CD4-positive, alpha-beta T cell (primary cell): ENCODE data around the gene CASTOR1. TPM values are rescaled to one million over a fixed set of nuclear protein-coding genes. Genes with fewer than 3 reads are reported as not detected.

Source experiments
- ATAC-seq: fragments of 200-7000 bp; cut with Tn5 transposase; one replicate; pipeline ENCODE4 v1.10.0; 2022; ENCODE audit warnings: mild to moderate bottlenecking; ENCODE audit not compliant: poor library complexity
- CTCF ChIA-PET: fragments of 350-600 bp; sonication (Branson Sonifier 250); formaldehyde crosslinking; loops from one replicate; lab custom pipeline; 2021; ENCODE audit warnings: antibody characterized with exemption, inconsistent platforms; lab: Charles Lee
- POLR2A ChIA-PET: fragments of 350-600 bp; sonication (Branson Sonifier 250); formaldehyde crosslinking; loops from one replicate; lab custom pipeline; 2021; ENCODE audit warnings: antibody characterized with exemption, inconsistent platforms; lab: Charles Lee
- DNase-seq, 14 experiments: peaks; one replicate each; pipeline ENCODE4 v3.0.0-alpha.2; 2013 to 2020; ENCODE audit warnings: mixed read lengths in 2 of 14
- H3K27ac ChIP-seq, 2 donors: one replicate each; pipeline versions ENCODE4 v1.5.1 to v1.7.0; 2013; ENCODE audit warnings: low read length in 2 of 2, low read depth in 1 of 2, mild to moderate bottlenecking in 1 of 2
- H3K27me3 ChIP-seq, 2 experiments: 1 replicate in 1 of 2; 2 replicates in 1 of 2; pipeline versions ENCODE4 v1.6.1 to v1.7.0; 2013; ENCODE audit warnings: low read length in 2 of 2, control low read depth in 1 of 2, mild to moderate bottlenecking in 1 of 2, moderate library complexity in 1 of 2; ENCODE audit not compliant: insufficient read depth in 2 of 2, control insufficient read depth in 1 of 2
- H3K36me3 ChIP-seq: one replicate; pipeline ENCODE4 v1.6.1; 2013; ENCODE audit warnings: low read length, control low read depth; ENCODE audit not compliant: insufficient read depth
- H3K4me1 ChIP-seq: one replicate; pipeline ENCODE4 v1.6.1; 2013; ENCODE audit warnings: low read length, control low read depth; ENCODE audit not compliant: insufficient read depth
- H3K4me3 ChIP-seq: one replicate; pipeline ENCODE4 v1.5.1; 2013; ENCODE audit warnings: mild to moderate bottlenecking, low read length, moderate library complexity
- H3K9me3 ChIP-seq, 2 experiments: 1 replicate in 1 of 2; 2 replicates in 1 of 2; pipeline versions ENCODE4 v1.6.1 to v1.7.0; 2013; ENCODE audit warnings: low read length in 2 of 2, mild to moderate bottlenecking in 2 of 2, control low read depth in 1 of 2, moderate library complexity in 1 of 2; ENCODE audit not compliant: control insufficient read depth in 1 of 2, insufficient read depth in 1 of 2
- H3K27ac Mint-ChIP-seq: one replicate; pipeline ENCODE4 v1.8.0; 2020; ENCODE audit warnings: mixed read lengths
- H3K27me3 Mint-ChIP-seq: one replicate; pipeline ENCODE4 v1.8.0; 2021; ENCODE audit warnings: mixed read lengths
- H3K36me3 Mint-ChIP-seq: one replicate; pipeline ENCODE4 v1.8.0; 2021; ENCODE audit warnings: low read depth, mixed read lengths
- H3K4me1 Mint-ChIP-seq: one replicate; pipeline ENCODE4 v1.8.0; 2021; ENCODE audit warnings: low read depth, mixed read lengths
- H3K4me3 Mint-ChIP-seq: one replicate; pipeline ENCODE4 v1.8.0; 2020; ENCODE audit warnings: mild to moderate bottlenecking, mixed read lengths
- H3K9me3 Mint-ChIP-seq: one replicate; pipeline ENCODE4 v1.8.0; 2020; ENCODE audit warnings: mixed read lengths
- intact Hi-C, 2 experiments: fragments of 100-400 bp; cut with DNase I in 1 of 2; cut with micrococcal nuclease in 1 of 2; formaldehyde crosslinking; loops; one replicate each; pipeline versions ENCODE4 v1.15.1 to v1.9.0; 2023 to 2025; cut with DNase I, micrococcal nuclease
- total RNA-seq, 174 experiments: library from RNA in 2 of 174; stranded (reverse) in 2 of 174; gene quantifications; one replicate each; pipeline ENCODE4 v1.2.3 and lab custom pipeline; 2021 to 2026
- TF ChIP-seq, protein P1 (sequence below): fragments of 200-600 bp; IDR thresholded peaks from one replicate; pipeline ENCODE4 v1.8.0; 2022; ENCODE audit warnings: antibody characterized with exemption, mild to moderate bottlenecking

CASTOR1 gene
- total RNA-seq, 2 experiments from 2014 or later, result 7.9 to 8.8 TPM

- peaks cover 40% of the 10 kb centered on the region for H3K4me1 Mint-ChIP-seq
- TF ChIP-seq, protein P1, sequence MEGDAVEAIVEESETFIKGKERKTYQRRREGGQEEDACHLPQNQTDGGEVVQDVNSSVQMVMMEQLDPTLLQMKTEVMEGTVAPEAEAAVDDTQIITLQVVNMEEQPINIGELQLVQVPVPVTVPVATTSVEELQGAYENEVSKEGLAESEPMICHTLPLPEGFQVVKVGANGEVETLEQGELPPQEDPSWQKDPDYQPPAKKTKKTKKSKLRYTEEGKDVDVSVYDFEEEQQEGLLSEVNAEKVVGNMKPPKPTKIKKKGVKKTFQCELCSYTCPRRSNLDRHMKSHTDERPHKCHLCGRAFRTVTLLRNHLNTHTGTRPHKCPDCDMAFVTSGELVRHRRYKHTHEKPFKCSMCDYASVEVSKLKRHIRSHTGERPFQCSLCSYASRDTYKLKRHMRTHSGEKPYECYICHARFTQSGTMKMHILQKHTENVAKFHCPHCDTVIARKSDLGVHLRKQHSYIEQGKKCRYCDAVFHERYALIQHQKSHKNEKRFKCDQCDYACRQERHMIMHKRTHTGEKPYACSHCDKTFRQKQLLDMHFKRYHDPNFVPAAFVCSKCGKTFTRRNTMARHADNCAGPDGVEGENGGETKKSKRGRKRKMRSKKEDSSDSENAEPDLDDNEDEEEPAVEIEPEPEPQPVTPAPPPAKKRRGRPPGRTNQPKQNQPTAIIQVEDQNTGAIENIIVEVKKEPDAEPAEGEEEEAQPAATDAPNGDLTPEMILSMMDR, result peak; percentile 89
- Histone ChIP-seq H3K27ac (peak overlapping the region in 1 of 2 donors; percentile 32), H3K27me3 (no peaks in the 10 kb centered on the region), H3K9me3 (no peaks in the 10 kb centered on the region), H3K4me3 (peak overlapping the region; percentile 5), H3K4me1 (peaks cover 59% of the 10 kb centered on the region), H3K36me3 (peaks cover 30% of the 10 kb centered on the region)
- peak overlapping the region; percentile 97 for H3K4me3 Mint-ChIP-seq
- no peaks in the 10 kb centered on the region for H3K9me3 Mint-ChIP-seq
- intact Hi-C loops, result loop anchor here (1.0 to 5.0 kb wide), 8 partner anchors 19 to 197 kb away; partner anchors contain the start of genes MTFP1 (in 2 of the 2) and RNF215 (in 2 of the 2)
- peak overlapping the region; percentile 89 for H3K27ac Mint-ChIP-seq
- DNase-seq (peak; percentile 83 to 94 (median 90)), ATAC-seq (peak; percentile 48)
- ChIA-PET CTCF (interaction anchor here (0.7 to 6.8 kb wide), 39 partner anchors 8 to 200 kb away, joined by 3 to 99 read pairs (median 6); partner anchors contain the start of genes CCDC157, MTFP1, OSM and RNF215), POLR2A (interaction anchor here (0.6 to 9.8 kb wide), 22 partner anchors 8 to 183 kb away, joined by 3 to 268 read pairs (median 6); partner anchors contain the start of genes CCDC157, MTFP1, OSM and RNF215)
- H3K36me3 Mint-ChIP-seq, result peaks cover 55% of the 10 kb centered on the region
- H3K27me3 Mint-ChIP-seq, result no peaks in the 10 kb centered on the region
These were observed 1.5 kb downstream of the CASTOR1 start for GRCh38 chr22:30287648-30288418.

DNA sequence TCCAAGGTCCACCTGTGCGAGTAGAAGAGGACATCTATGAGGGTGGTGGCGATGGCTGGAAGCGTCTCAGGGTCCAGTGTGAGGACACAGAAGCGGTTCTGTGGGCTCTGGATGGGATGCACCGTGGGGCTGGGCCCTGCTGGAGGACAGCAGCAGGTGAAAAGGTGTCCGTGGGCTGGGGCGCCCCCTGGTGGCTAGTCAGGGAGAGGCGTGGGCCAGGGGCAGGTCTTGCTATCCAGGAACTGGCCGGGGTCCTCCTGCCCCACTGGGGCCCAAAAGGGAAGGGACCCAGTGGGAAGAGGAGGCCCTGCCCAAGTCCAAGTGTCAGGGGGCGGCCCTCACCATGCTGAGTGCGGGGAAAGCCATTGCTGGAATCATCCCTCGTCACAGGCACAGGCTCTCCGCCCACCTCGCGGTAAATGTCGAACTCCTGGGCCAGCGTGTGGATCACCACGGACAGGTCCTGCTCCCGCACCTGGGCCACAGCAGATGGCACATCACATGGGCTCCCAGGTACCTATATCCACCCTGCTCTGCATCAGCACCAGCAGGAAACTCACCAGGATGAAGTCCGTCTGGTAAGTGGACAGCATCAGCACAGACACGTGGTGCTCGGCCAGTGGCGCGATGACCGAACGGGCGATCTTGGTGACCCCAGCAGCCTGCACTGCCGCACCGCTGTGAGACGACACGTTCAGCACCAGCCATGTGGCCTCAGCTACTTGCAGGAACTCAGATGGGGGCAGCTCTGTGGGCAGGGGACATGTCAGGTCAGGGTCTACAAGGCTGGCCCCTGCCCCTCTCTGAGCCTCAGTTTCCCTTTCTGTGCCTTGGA is 2.3 kb downstream of the CASTOR1 start:
- H3K36me3 ChIP-seq, result peaks cover 22% of the 10 kb centered on the region
- intact Hi-C loops, result loop anchor here (1.0 to 5.0 kb wide), 7 partner anchors 24 to 198 kb away; partner anchors contain the start of genes MTFP1 (in 2 of the 2) and RNF215 (in 2 of the 2)
- no peaks in the 10 kb centered on the region for H3K27me3 ChIP-seq
- Mint-ChIP-seq H3K4me3 (peak overlapping the region; percentile 97), H3K27me3 (no peaks in the 10 kb centered on the region), H3K27ac (no peak overlapping the region), H3K4me1 (peaks cover 42% of the 10 kb centered on the region), H3K9me3 (no peaks in the 10 kb centered on the region), H3K36me3 (peaks cover 49% of the 10 kb centered on the region)
- DNase-seq, result peak; percentile 76 to 92 (median 86)
- no peak overlapping the region for H3K27ac ChIP-seq
- H3K4me3 ChIP-seq, result no peak overlapping the region
- TF ChIP-seq, protein P1, result peak; percentile 95
- peaks cover 65% of the 10 kb centered on the region for H3K4me1 ChIP-seq
- peak; percentile 17 for ATAC-seq
- CTCF ChIA-PET, result interaction anchor here (0.7 to 6.8 kb wide), 38 partner anchors 9 to 201 kb away, joined by 3 to 99 read pairs (median 6); partner anchors contain the start of genes CCDC157, MTFP1, OSM and RNF215
- no peaks in the 10 kb centered on the region for H3K9me3 ChIP-seq
- POLR2A ChIA-PET, result interaction anchor here (0.6 to 9.8 kb wide), 20 partner anchors 11 to 182 kb away, joined by 3 to 268 read pairs (median 6); partner anchors contain the start of genes CCDC157, MTFP1, OSM and RNF215

- POLR2A ChIA-PET, result interaction anchor here (1.6 to 7.2 kb wide), 3 partner anchors 71 to 102 kb away, joined by 6 to 88 read pairs (median 83); partner anchors contain the start of genes CCDC157, RNF215 and SF3A1
- no peaks in the 10 kb centered on the region for H3K9me3 Mint-ChIP-seq
- intact Hi-C loops, result loop anchor here (1.0 to 5.0 kb wide), 3 partner anchors 23 to 198 kb away; partner anchors contain the start of gene MTFP1 (in 1 of the 2)
- peaks cover 61% of the 10 kb centered on the region for H3K4me1 ChIP-seq
- no peak for ATAC-seq
- CTCF ChIA-PET, result interaction anchor here (1.0 to 3.1 kb wide), 3 partner anchors 23 to 104 kb away, joined by 5 to 28 read pairs (median 5); partner anchors contain the start of gene RNF215
- H3K4me3 ChIP-seq, result no peak overlapping the region
- no peaks in the 10 kb centered on the region for H3K9me3 ChIP-seq
- H3K27ac ChIP-seq, result no peak overlapping the region
- H3K27me3 ChIP-seq, result no peaks in the 10 kb centered on the region
- H3K36me3 Mint-ChIP-seq, result peaks cover 42% of the 10 kb centered on the region
- peaks cover 15% of the 10 kb centered on the region for H3K36me3 ChIP-seq
- H3K4me3 Mint-ChIP-seq, result peak overlapping the region; percentile 6
- TF ChIP-seq, protein P1, result no peak
- no peak overlapping the region for H3K27ac Mint-ChIP-seq
- DNase-seq, result no peak
- no peaks in the 10 kb centered on the region for H3K27me3 Mint-ChIP-seq
- H3K4me1 Mint-ChIP-seq, result peaks cover 39% of the 10 kb centered on the region
These were observed 3.0 kb downstream of the CASTOR1 start for GRCh38 chr22:30286331-30286730.
